Left ventricle myocardium inferior (tissue), 1 donor: ENCODE measurements around the gene CER1. TPM values are rescaled to one million over a fixed set of nuclear protein-coding genes. Genes with fewer than 3 reads are reported as not detected.

Experiments used
- DNase-seq: peaks from one replicate; pipeline ENCODE4 v3.0.0-alpha.2; 2020
- H3K27ac ChIP-seq: fragments of 200-600 bp; replicated peaks from 2 replicates; pipeline ENCODE4 v1.8.0; 2021
- H3K27me3 ChIP-seq: fragments of 200-600 bp; 2 replicates; pipeline ENCODE4 v1.8.0; 2021; ENCODE audit warnings: low read depth
- H3K36me3 ChIP-seq: fragments of 200-600 bp; 2 replicates; pipeline ENCODE4 v1.8.0; 2021
- H3K4me1 ChIP-seq: fragments of 200-600 bp; 2 replicates; pipeline ENCODE4 v1.8.0; 2021
- H3K4me3 ChIP-seq: fragments of 200-600 bp; 2 replicates; pipeline ENCODE4 v1.8.0; 2021; ENCODE audit warnings: mild to moderate bottlenecking, moderate library complexity
- H3K9me3 ChIP-seq: fragments of 200-600 bp; replicated peaks from 2 replicates; pipeline ENCODE4 v1.8.0; 2021
- intact Hi-C: fragments of 100-400 bp; cut with micrococcal nuclease; formaldehyde crosslinking; loops from one replicate; pipeline ENCODE4 v1.11.0; 2022
- total RNA-seq: library from RNA; stranded (reverse); fragmentation: NEBNext Ultra II Directional; extraction: Animal tissue kit (Norgen Biotek cat#: 25700); gene quantifications from one replicate; pipeline ENCODE4 v1.2.1, GENCODE V29; 2021
- TF ChIP-seq, protein P1 (sequence below): fragments of 200-600 bp; IDR thresholded peaks from 2 replicates; pipeline ENCODE4 v1.8.0; 2021; ENCODE audit warnings: antibody characterized with exemption, mild to moderate bottlenecking, borderline replicate concordance
- donor health status: DM: no; HTN: yes; CAD: no; lungs with severe emphysema.

Gene CER1
- total RNA-seq, 1 donor from 2014 or later, result not detected

DNA sequence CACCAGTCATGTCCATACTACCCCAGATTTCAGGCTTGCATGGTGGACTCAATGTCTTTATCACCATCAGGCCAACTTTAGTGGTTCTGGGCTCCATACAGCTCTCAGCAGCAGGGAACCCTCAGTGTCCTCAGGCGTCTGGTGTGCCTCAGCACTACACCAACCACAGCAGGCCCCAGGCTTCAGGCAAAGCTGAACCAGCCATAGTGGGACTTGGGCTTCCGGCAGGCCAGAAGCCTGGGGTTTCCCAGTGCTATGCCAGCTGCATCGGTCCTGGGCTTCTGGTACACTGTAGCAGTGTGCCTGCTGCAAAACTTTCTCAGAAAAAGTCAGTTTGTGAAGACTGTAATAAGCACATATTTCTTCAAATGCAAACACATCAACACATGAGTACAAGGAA is 18.3 kb downstream of the CER1 start:
- Histone ChIP-seq H3K36me3 (no peaks in the 10 kb centered on the region), H3K9me3 (peaks cover 37% of the 10 kb centered on the region), H3K27ac (no peak overlapping the region), H3K4me1 (no peaks in the 10 kb centered on the region), H3K27me3 (peaks cover 5% of the 10 kb centered on the region), H3K4me3 (no peak overlapping the region)
- no peak for DNase-seq
- intact Hi-C loops, result no loop called here
- TF ChIP-seq, protein P1, sequence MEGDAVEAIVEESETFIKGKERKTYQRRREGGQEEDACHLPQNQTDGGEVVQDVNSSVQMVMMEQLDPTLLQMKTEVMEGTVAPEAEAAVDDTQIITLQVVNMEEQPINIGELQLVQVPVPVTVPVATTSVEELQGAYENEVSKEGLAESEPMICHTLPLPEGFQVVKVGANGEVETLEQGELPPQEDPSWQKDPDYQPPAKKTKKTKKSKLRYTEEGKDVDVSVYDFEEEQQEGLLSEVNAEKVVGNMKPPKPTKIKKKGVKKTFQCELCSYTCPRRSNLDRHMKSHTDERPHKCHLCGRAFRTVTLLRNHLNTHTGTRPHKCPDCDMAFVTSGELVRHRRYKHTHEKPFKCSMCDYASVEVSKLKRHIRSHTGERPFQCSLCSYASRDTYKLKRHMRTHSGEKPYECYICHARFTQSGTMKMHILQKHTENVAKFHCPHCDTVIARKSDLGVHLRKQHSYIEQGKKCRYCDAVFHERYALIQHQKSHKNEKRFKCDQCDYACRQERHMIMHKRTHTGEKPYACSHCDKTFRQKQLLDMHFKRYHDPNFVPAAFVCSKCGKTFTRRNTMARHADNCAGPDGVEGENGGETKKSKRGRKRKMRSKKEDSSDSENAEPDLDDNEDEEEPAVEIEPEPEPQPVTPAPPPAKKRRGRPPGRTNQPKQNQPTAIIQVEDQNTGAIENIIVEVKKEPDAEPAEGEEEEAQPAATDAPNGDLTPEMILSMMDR, result no peak

GRCh38 chr9:14702200-14702720 is 20.3 kb downstream of the CER1 start:
- H3K4me1 ChIP-seq, result no peaks in the 10 kb centered on the region
- H3K4me3 ChIP-seq, result no peak overlapping the region
- peaks cover 11% of the 10 kb centered on the region for H3K27me3 ChIP-seq
- no peaks in the 10 kb centered on the region for H3K36me3 ChIP-seq
- TF ChIP-seq, protein P1, result no peak
- intact Hi-C loops, result no loop called here
- no peak for DNase-seq
- H3K9me3 ChIP-seq, result peaks cover 33% of the 10 kb centered on the region
- H3K27ac ChIP-seq, result no peak overlapping the region

DNA sequence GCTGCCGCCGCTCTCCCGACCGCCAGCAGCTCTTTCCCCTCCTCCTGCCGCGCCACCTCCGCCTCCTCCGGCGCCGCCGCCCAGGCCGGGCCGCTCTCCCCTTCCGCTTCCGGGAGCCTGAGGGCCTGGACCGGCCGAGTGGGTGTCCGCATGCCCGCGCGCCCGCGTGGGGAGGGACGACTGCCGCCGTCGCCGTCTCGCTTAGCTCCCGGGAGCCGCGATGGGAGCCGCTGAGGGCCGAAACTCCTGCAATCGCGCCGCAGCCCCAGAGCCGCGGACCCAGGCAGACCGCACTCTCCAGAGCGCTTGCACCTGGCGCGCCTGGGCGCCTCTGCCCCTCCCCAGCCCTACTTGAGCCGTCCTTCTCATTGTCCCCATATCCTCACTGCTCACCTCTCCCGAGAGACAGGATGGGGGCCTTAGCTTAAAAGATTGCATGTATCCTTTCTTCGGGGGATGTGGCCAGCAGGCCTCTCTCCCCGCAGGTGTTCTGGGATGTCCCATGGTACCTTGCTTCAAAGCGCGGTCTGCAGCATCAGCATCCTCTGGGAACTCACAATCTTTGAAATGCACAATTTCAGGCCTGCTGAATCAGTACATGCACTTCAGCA is 29.2 kb downstream of the CER1 start, which contains the start of gene ZDHHC21:
ZDHHC21 (minus strand) TSS at position 182 of the 611 bp plus-strand sequence. CDS start 19,092 bp downstream, outside the sequence.
- TF ChIP-seq, protein P1, result no peak
- peaks cover 24% of the 10 kb centered on the region for H3K4me1 ChIP-seq
- DNase-seq, result peak; percentile 78
- no peaks in the 10 kb centered on the region for H3K9me3 ChIP-seq
- peak within 1 kb of the TSS; percentile 90 for H3K4me3 ChIP-seq
- peak within 1 kb of the TSS; percentile 58 for H3K27ac ChIP-seq
- intact Hi-C loops, result no loop called here
- no peaks in the 10 kb centered on the region for H3K27me3 ChIP-seq
- peaks cover 21% of the 10 kb centered on the region for H3K36me3 ChIP-seq

DNA sequence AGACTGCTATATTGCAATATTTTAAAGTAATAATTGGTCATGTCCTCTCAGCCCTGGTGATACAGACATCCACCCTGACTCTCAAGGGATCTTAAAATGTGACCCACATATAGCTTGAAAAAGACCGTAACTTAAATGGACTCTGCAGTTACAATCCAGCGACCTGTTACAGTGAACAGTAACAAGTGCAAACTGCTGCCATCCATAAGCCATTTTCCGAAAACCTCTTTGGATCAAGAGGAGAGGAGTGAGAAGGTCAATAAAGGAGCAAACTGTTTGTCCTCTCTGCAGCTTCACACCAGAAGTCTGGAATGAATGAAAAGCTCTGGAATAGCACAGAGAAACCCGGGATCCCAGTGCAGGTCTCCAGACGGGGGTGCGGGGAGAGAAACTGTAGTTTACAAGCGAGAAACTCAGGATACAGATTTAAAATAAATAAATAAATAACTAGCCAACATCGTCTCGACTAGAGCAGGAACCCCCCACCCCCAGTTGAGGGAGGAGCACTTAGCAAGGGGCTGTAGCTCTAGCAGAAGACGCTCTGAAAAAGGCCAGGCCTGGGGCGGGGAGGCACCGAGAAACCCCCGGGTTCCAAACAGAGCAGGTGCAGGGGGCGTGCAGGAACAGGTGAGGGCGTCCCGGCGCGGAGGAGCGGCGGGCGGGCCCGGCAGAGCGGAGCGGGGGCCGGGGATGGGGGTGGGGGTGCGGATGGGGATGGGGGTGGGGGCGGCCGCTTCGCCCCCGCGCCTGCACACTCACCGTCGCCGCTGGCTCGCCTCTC is 29.9 kb downstream of the CER1 start:
- peaks cover 26% of the 10 kb centered on the region for H3K36me3 ChIP-seq
- peak overlapping the region; percentile 90 for H3K4me3 ChIP-seq
- no peak for DNase-seq
- TF ChIP-seq, protein P1, result no peak
- H3K9me3 ChIP-seq, result no peaks in the 10 kb centered on the region
- peak overlapping the region; percentile 58 for H3K27ac ChIP-seq
- H3K4me1 ChIP-seq, result peaks cover 24% of the 10 kb centered on the region
- H3K27me3 ChIP-seq, result no peaks in the 10 kb centered on the region
- intact Hi-C loops, result no loop called here

GRCh38 chr9:14690948-14691730 is 31.4 kb downstream of the CER1 start:
- Histone ChIP-seq H3K27me3 (no peaks in the 10 kb centered on the region), H3K27ac (no peak overlapping the region), H3K4me3 (no peak overlapping the region), H3K36me3 (peaks cover 41% of the 10 kb centered on the region), H3K4me1 (peaks cover 24% of the 10 kb centered on the region), H3K9me3 (no peaks in the 10 kb centered on the region)
- DNase-seq, result no peak
- intact Hi-C loops, result no loop called here
- TF ChIP-seq, protein P1, result no peak
